HUES48 (cell line): Measurements from ENCODE around the gene SLC37A2.
A peak's percentile ranks its signal among the peaks of the same experiment; 100 is the strongest.

ENCODE experiments used
- H3K27ac ChIP-seq: one replicate; pipeline ENCODE4 v1.7.0; 2013; ENCODE audit warnings: low read depth, low read length, inconsistent platforms
- H3K27me3 ChIP-seq: 2 replicates; pipeline ENCODE4 v1.6.1; 2013; ENCODE audit warnings: mild to moderate bottlenecking, low read length; ENCODE audit not compliant: control insufficient read depth, insufficient read depth
- H3K36me3 ChIP-seq: 2 replicates; pipeline ENCODE4 v1.6.1; 2013; ENCODE audit warnings: low read length; ENCODE audit not compliant: control insufficient read depth, insufficient read depth
- H3K4me1 ChIP-seq: 2 replicates; pipeline ENCODE4 v1.6.1; 2013; ENCODE audit warnings: mild to moderate bottlenecking, low read length; ENCODE audit not compliant: control insufficient read depth, insufficient read depth
- H3K4me3 ChIP-seq: 2 replicates; pipeline ENCODE4 v1.5.1; 2013; ENCODE audit warnings: mild to moderate bottlenecking, low read depth, low read length
- H3K9ac ChIP-seq: 2 replicates; pipeline ENCODE4 v1.6.1; 2013; ENCODE audit warnings: mild to moderate bottlenecking, low read depth, low read length, moderate library complexity
- H3K9me3 ChIP-seq: 2 replicates; pipeline ENCODE4 v1.6.1; 2013; ENCODE audit warnings: low read length; ENCODE audit not compliant: control insufficient read depth, insufficient read depth

The SLC37A2 gene

GRCh38 chr11:125111343-125112207 lies 48.5 kb downstream of the SLC37A2 start, which contains the start of gene TMEM218:
Gene TMEM218, minus strand, starts transcription at chr11:125111626. Its CDS starts 9,385 bp downstream, at chr11:125102241.
- Histone ChIP-seq H3K27me3 (no peaks in the 10 kb centered on the region), H3K27ac (peak within 1 kb of the TSS; percentile 69), H3K4me1 (peaks cover 10% of the 10 kb centered on the region), H3K9me3 (peaks cover 9% of the 10 kb centered on the region), H3K36me3 (peaks cover 6% of the 10 kb centered on the region; the same call in 1 of the 2 replicates), H3K9ac (peak within 1 kb of the TSS; percentile 63), H3K4me3 (peak within 1 kb of the TSS; percentile 95)

- peak overlapping the region; percentile 56 for H3K4me3 ChIP-seq
- H3K9me3 ChIP-seq, result peaks cover 3% of the 10 kb centered on the region; the same call in 1 of the 2 replicates
- H3K9ac ChIP-seq, result no peak overlapping the region
- H3K27ac ChIP-seq, result no peak overlapping the region
- H3K36me3 ChIP-seq, result peaks cover 2% of the 10 kb centered on the region; the same call in 1 of the 2 replicates
- H3K27me3 ChIP-seq, result no peaks in the 10 kb centered on the region
- peaks cover 10% of the 10 kb centered on the region for H3K4me1 ChIP-seq
These were observed 49.1 kb downstream of the SLC37A2 start for GRCh38 chr11:125112208-125112604.

- H3K27ac ChIP-seq, result no peak overlapping the region
- H3K36me3 ChIP-seq, result 0 out of 2 replicates have a peak, but pooled peaks cover 2% of the 10 kb centered on the region
- H3K9ac ChIP-seq, result no peak overlapping the region
- peaks cover 10% of the 10 kb centered on the region for H3K4me1 ChIP-seq
- H3K27me3 ChIP-seq, result no peaks in the 10 kb centered on the region
- no peaks in the 10 kb centered on the region for H3K9me3 ChIP-seq
- H3K4me3 ChIP-seq, result no peak overlapping the region
These were observed 51.4 kb downstream of the SLC37A2 start for GRCh38 chr11:125114518-125114917.

GRCh38 chr11:125117429-125117828 lies 54.3 kb downstream of the SLC37A2 start:
- no peak overlapping the region for H3K9ac ChIP-seq
- no peak overlapping the region for H3K27ac ChIP-seq
- H3K27me3 ChIP-seq, result peaks cover 15% of the 10 kb centered on the region; the same call in 1 of the 2 replicates
- no peaks in the 10 kb centered on the region for H3K9me3 ChIP-seq
- no peaks in the 10 kb centered on the region for H3K36me3 ChIP-seq
- H3K4me3 ChIP-seq, result no peak overlapping the region
- no peaks in the 10 kb centered on the region for H3K4me1 ChIP-seq

- no peak overlapping the region for H3K4me3 ChIP-seq
- H3K9me3 ChIP-seq, result 0 out of 2 replicates have a peak, but pooled peaks cover 6% of the 10 kb centered on the region
- H3K9ac ChIP-seq, result no peak overlapping the region
- H3K36me3 ChIP-seq, result no peaks in the 10 kb centered on the region
- H3K27ac ChIP-seq, result no peak overlapping the region
- peaks cover 30% of the 10 kb centered on the region for H3K27me3 ChIP-seq
- H3K4me1 ChIP-seq, result no peaks in the 10 kb centered on the region
These were observed 60.3 kb downstream of the SLC37A2 start for GRCh38 chr11:125123194-125123946.

- Histone ChIP-seq H3K36me3 (no peaks in the 10 kb centered on the region), H3K27ac (no peak overlapping the region), H3K9ac (no peak overlapping the region), H3K27me3 (peaks cover 32% of the 10 kb centered on the region), H3K4me1 (no peaks in the 10 kb centered on the region), H3K9me3 (0 out of 2 replicates have a peak, but pooled peaks cover 6% of the 10 kb centered on the region), H3K4me3 (no peak overlapping the region)
These were observed 61.0 kb downstream of the SLC37A2 start for GRCh38 chr11:125123947-125124617.

- 0 out of 2 replicates have a peak, but pooled peaks cover 6% of the 10 kb centered on the region for H3K9me3 ChIP-seq
- H3K36me3 ChIP-seq, result no peaks in the 10 kb centered on the region
- H3K27me3 ChIP-seq, result peaks cover 32% of the 10 kb centered on the region
- H3K9ac ChIP-seq, result no peak overlapping the region
- no peak overlapping the region for H3K27ac ChIP-seq
- no peak overlapping the region for H3K4me3 ChIP-seq
- H3K4me1 ChIP-seq, result no peaks in the 10 kb centered on the region
These were observed 61.5 kb downstream of the SLC37A2 start for GRCh38 chr11:125124618-125124992.

GRCh38 chr11:125128450-125128849 lies 65.3 kb downstream of the SLC37A2 start:
- Histone ChIP-seq H3K9ac (no peak overlapping the region), H3K9me3 (0 out of 2 replicates have a peak, but pooled peaks cover 6% of the 10 kb centered on the region), H3K27me3 (peaks cover 19% of the 10 kb centered on the region), H3K27ac (no peak overlapping the region), H3K4me3 (no peak overlapping the region), H3K4me1 (no peaks in the 10 kb centered on the region), H3K36me3 (no peaks in the 10 kb centered on the region)

GRCh38 chr11:125129316-125129993 lies 66.3 kb downstream of the SLC37A2 start:
- no peak overlapping the region for H3K9ac ChIP-seq
- H3K27ac ChIP-seq, result no peak overlapping the region
- no peaks in the 10 kb centered on the region for H3K4me1 ChIP-seq
- H3K36me3 ChIP-seq, result no peaks in the 10 kb centered on the region
- H3K9me3 ChIP-seq, result no peaks in the 10 kb centered on the region
- peaks cover 19% of the 10 kb centered on the region for H3K27me3 ChIP-seq
- H3K4me3 ChIP-seq, result no peak overlapping the region

- Histone ChIP-seq H3K36me3 (no peaks in the 10 kb centered on the region), H3K27me3 (peaks cover 10% of the 10 kb centered on the region), H3K4me3 (no peak overlapping the region), H3K9me3 (no peaks in the 10 kb centered on the region), H3K4me1 (no peaks in the 10 kb centered on the region), H3K27ac (no peak overlapping the region), H3K9ac (no peak overlapping the region)
These were observed 69.0 kb downstream of the SLC37A2 start for GRCh38 chr11:125132071-125132470.
